DND-41 (cell line): ENCODE data around the gene FMN1.
A peak's percentile ranks its signal among the peaks of the same experiment; 100 is the strongest.

Experiments used
- ATAC-seq: fragments of 200-7000 bp; cut with Tn5 transposase; 3 replicates; pipeline ENCODE4 v1.9.1; 2021; ENCODE audit warnings: low read depth; ENCODE audit not compliant: insufficient read depth
- DNase-seq: peaks from one replicate; pipeline ENCODE4 v3.0.0-alpha.2; 2020
- H2AFZ ChIP-seq: 2 replicates; pipeline ENCODE4 v1.6.0; 2012; ENCODE audit warnings: low read depth, low read length
- H3K27ac ChIP-seq: 2 replicates; pipeline ENCODE4 v1.5.1; 2012; ENCODE audit warnings: low read length, inconsistent platforms
- H3K27me3 ChIP-seq: fragments of 200-600 bp; sonication (generic); 2 replicates; pipeline ENCODE4 v1.6.0; 2012; ENCODE audit warnings: low read length, mild to moderate bottlenecking, inconsistent platforms; ENCODE audit not compliant: insufficient read depth, poor library complexity
- H3K36me3 ChIP-seq: 2 replicates; pipeline ENCODE4 v1.5.1; 2012; ENCODE audit warnings: low read length, inconsistent platforms; ENCODE audit not compliant: insufficient read depth
- H3K4me1 ChIP-seq: 2 replicates; pipeline ENCODE4 v1.5.1; 2012; ENCODE audit warnings: mild to moderate bottlenecking, low read length; ENCODE audit not compliant: insufficient read depth
- H3K4me2 ChIP-seq: 2 replicates; pipeline ENCODE4 v1.6.0; 2012; ENCODE audit warnings: mild to moderate bottlenecking, moderate library complexity, low read length, inconsistent platforms; ENCODE audit not compliant: insufficient read depth
- H3K4me3 ChIP-seq, 2 experiments: fragments of 200-600 bp in 1 of 2; shearing (Covaris generic) in 1 of 2; 2 replicates each; pipeline ENCODE4 v1.5.1; 2012 to 2016; ENCODE audit warnings: inconsistent platforms in 2 of 2, low read length in 2 of 2, mild to moderate bottlenecking in 2 of 2, low read depth in 1 of 2, moderate library complexity in 1 of 2
- H3K79me2 ChIP-seq: 2 replicates; pipeline ENCODE4 v1.6.0; 2012; ENCODE audit warnings: low read length, inconsistent platforms; ENCODE audit not compliant: insufficient read depth
- H3K9ac ChIP-seq: 2 replicates; pipeline ENCODE4 v1.6.0; 2012; ENCODE audit warnings: low read depth, mild to moderate bottlenecking, inconsistent platforms, low read length, moderate library complexity
- H3K9me3 ChIP-seq: 2 replicates; pipeline ENCODE4 v1.5.1; 2012; ENCODE audit warnings: low read length, moderate library complexity, mild to moderate bottlenecking, inconsistent platforms; ENCODE audit not compliant: insufficient read depth, severe bottlenecking
- H4K20me1 ChIP-seq: 2 replicates; pipeline ENCODE4 v1.6.0; 2012; ENCODE audit warnings: low read length; ENCODE audit not compliant: insufficient read depth
- CTCF ChIP-seq: IDR thresholded peaks from 2 replicates; pipeline ENCODE4 v1.5.1; 2012; ENCODE audit warnings: borderline replicate concordance, low read length, moderate library complexity, mild to moderate bottlenecking; ENCODE audit not compliant: poor library complexity, severe bottlenecking; ENCODE audit errors: extremely low read depth
- EZH2 ChIP-seq: IDR thresholded peaks from 3 replicates; pipeline ENCODE4 v1.6.1; 2012; ENCODE audit warnings: borderline replicate concordance, low read depth, mild to moderate bottlenecking, moderate library complexity, low read length, inconsistent platforms; ENCODE audit not compliant: severe bottlenecking

FMN1 gene

GRCh38 chr15:33086500-33087121 lies 107.9 kb downstream of the FMN1 start:
- no peaks in the 10 kb centered on the region for H3K36me3 ChIP-seq
- DNase-seq, result no peak
- H3K9me3 ChIP-seq, result no peaks in the 10 kb centered on the region
- ATAC-seq, result peak; percentile 69; the same call in 2 of the 3 replicates
- H3K4me2 ChIP-seq, result no peak overlapping the region
- no peaks in the 10 kb centered on the region for H4K20me1 ChIP-seq
- peak; percentile 71 for TF ChIP-seq CTCF
- TF ChIP-seq EZH2, result no peak
- H3K27me3 ChIP-seq, result no peaks in the 10 kb centered on the region
- no peak overlapping the region for H3K9ac ChIP-seq
- H3K4me3 ChIP-seq, result no peak overlapping the region
- no peak overlapping the region for H2AFZ ChIP-seq
- no peaks in the 10 kb centered on the region for H3K79me2 ChIP-seq
- no peaks in the 10 kb centered on the region for H3K4me1 ChIP-seq
- no peak overlapping the region for H3K27ac ChIP-seq

GRCh38 chr15:33084661-33085060 lies 109.9 kb downstream of the FMN1 start:
- no peaks in the 10 kb centered on the region for H3K79me2 ChIP-seq
- H3K4me3 ChIP-seq, result no peak overlapping the region
- no peaks in the 10 kb centered on the region for H3K4me1 ChIP-seq
- no peaks in the 10 kb centered on the region for H3K9me3 ChIP-seq
- no peak for ATAC-seq
- TF ChIP-seq EZH2 (no peak), CTCF (no peak)
- no peak overlapping the region for H2AFZ ChIP-seq
- no peak for DNase-seq
- no peaks in the 10 kb centered on the region for H4K20me1 ChIP-seq
- no peak overlapping the region for H3K9ac ChIP-seq
- H3K36me3 ChIP-seq, result no peaks in the 10 kb centered on the region
- no peak overlapping the region for H3K27ac ChIP-seq
- H3K27me3 ChIP-seq, result no peaks in the 10 kb centered on the region
- no peak overlapping the region for H3K4me2 ChIP-seq

- no peaks in the 10 kb centered on the region for H3K36me3 ChIP-seq
- H3K27me3 ChIP-seq, result no peaks in the 10 kb centered on the region
- no peak overlapping the region for H3K27ac ChIP-seq
- H4K20me1 ChIP-seq, result no peaks in the 10 kb centered on the region
- H3K9me3 ChIP-seq, result no peaks in the 10 kb centered on the region
- no peak overlapping the region for H3K9ac ChIP-seq
- ATAC-seq (no peak), DNase-seq (no peak)
- no peaks in the 10 kb centered on the region for H3K4me1 ChIP-seq
- H3K79me2 ChIP-seq, result no peaks in the 10 kb centered on the region
- no peak overlapping the region for H3K4me2 ChIP-seq
- H2AFZ ChIP-seq, result no peak overlapping the region
- no peak overlapping the region for H3K4me3 ChIP-seq
- TF ChIP-seq EZH2 (no peak), CTCF (no peak)
These were observed 111.1 kb downstream of the FMN1 start for GRCh38 chr15:33083232-33084081.
